Stimulated activated CD4-positive, alpha-beta T cell treated with anti-CD3 and anti-CD28 coated beads, Interleukin-15, amount 100 ng/mL, for 1 hour (primary cell): ENCODE data around the gene TSPAN11.
"Not testable (repeated sequence)": the region's sequence is repeated elsewhere in the genome, so short reads cannot be mapped to it uniquely, and the experiment has no call there.

Experiments used
- DNase-seq, 2 donors: peaks; one replicate each; pipeline ENCODE4 v3.0.0-alpha.2; 2020; ENCODE audit warnings: low read depth in 1 of 2, low spot score in 1 of 2

The TSPAN11 gene

GRCh38 chr12:31000751-31001150, 74.2 kb downstream of the TSPAN11 start:
- DNase-seq, result no peak

- DNase-seq, result no peak
Observed at GRCh38 chr12:31001581-31002360, 75.2 kb downstream of the TSPAN11 start.

GRCh38 chr12:31002361-31002725, 75.8 kb downstream of the TSPAN11 start:
- no peak for DNase-seq

- no peak for DNase-seq
Observed at GRCh38 chr12:31002999-31003398, 76.5 kb downstream of the TSPAN11 start.

- no peak for DNase-seq
Observed at GRCh38 chr12:31003861-31004640, 77.5 kb downstream of the TSPAN11 start.

GRCh38 chr12:31004666-31005065, 78.1 kb downstream of the TSPAN11 start:
- no peak for DNase-seq

GRCh38 chr12:31005256-31005943, 78.9 kb downstream of the TSPAN11 start:
- no peak for DNase-seq

- DNase-seq, result no peak
Observed at GRCh38 chr12:31005944-31006361, 79.4 kb downstream of the TSPAN11 start.

GRCh38 chr12:31006416-31007152, 80.0 kb downstream of the TSPAN11 start:
- DNase-seq, result no peak

- DNase-seq, result no peak
Observed at GRCh38 chr12:31007153-31007495, 80.6 kb downstream of the TSPAN11 start.

- DNase-seq, result no peak
Observed at GRCh38 chr12:31007636-31008175, 81.2 kb downstream of the TSPAN11 start.

GRCh38 chr12:31008241-31008761, 81.8 kb downstream of the TSPAN11 start:
- DNase-seq, result no peak

GRCh38 chr12:31008961-31009840, 82.7 kb downstream of the TSPAN11 start:
- no peak for DNase-seq

GRCh38 chr12:31009976-31010375, 83.4 kb downstream of the TSPAN11 start:
- DNase-seq, result no peak

- no peak for DNase-seq
Observed at GRCh38 chr12:31011336-31011735, 84.8 kb downstream of the TSPAN11 start.

- DNase-seq, result no peak
Observed at GRCh38 chr12:31011746-31012566, 85.4 kb downstream of the TSPAN11 start.

- DNase-seq, result not testable (repeated sequence)
Observed at GRCh38 chr12:31012567-31012891, 86.0 kb downstream of the TSPAN11 start.

- no peak for DNase-seq
Observed at GRCh38 chr12:31015215-31015614, 88.7 kb downstream of the TSPAN11 start.

- no peak for DNase-seq
Observed at GRCh38 chr12:31016057-31016456, 89.5 kb downstream of the TSPAN11 start.
